Liver (tissue), 9 donors: Measurements from ENCODE around the gene CSNK1E. TPM values are rescaled to one million over a fixed set of nuclear protein-coding genes. Genes with fewer than 3 reads are reported as not detected.

ENCODE experiments used
- DNase-seq: peaks from one replicate; pipeline ENCODE4 v3.0.0-alpha.2; 2017; ENCODE audit warnings: low spot score
- H3K27ac ChIP-seq, 2 donors: one replicate each; pipeline ENCODE4 v1.7.0; 2013; ENCODE audit warnings: inconsistent platforms in 2 of 2, low read length in 2 of 2, control low read depth in 1 of 2, low read depth in 1 of 2, mild to moderate bottlenecking in 1 of 2
- H3K27me3 ChIP-seq, 4 donors: one replicate each; pipeline versions ENCODE4 v1.6.1 to v1.7.0; 2013; ENCODE audit warnings: low read length in 3 of 4, inconsistent platforms in 1 of 4, mild to moderate bottlenecking in 1 of 4, moderate library complexity in 1 of 4; ENCODE audit not compliant: control insufficient read depth in 4 of 4, insufficient read depth in 4 of 4
- H3K36me3 ChIP-seq, 4 donors: one replicate each; pipeline versions ENCODE4 v1.6.1 to v1.7.0; 2013; ENCODE audit warnings: low read length in 3 of 4, mild to moderate bottlenecking in 3 of 4, low read depth in 1 of 4, moderate library complexity in 1 of 4; ENCODE audit not compliant: control insufficient read depth in 4 of 4, insufficient read depth in 3 of 4
- H3K4me1 ChIP-seq, 4 donors: one replicate each; pipeline versions ENCODE4 v1.6.1 to v1.7.0; 2013; ENCODE audit warnings: low read length in 3 of 4, mild to moderate bottlenecking in 3 of 4, moderate library complexity in 1 of 4; ENCODE audit not compliant: control insufficient read depth in 4 of 4, insufficient read depth in 4 of 4
- H3K4me3 ChIP-seq, 3 donors: one replicate each; pipeline versions ENCODE4 v1.6.1 to v1.7.0; 2013; ENCODE audit warnings: low read length in 3 of 3, control low read depth in 1 of 3, low read depth in 1 of 3, mild to moderate bottlenecking in 1 of 3
- H3K9ac ChIP-seq, 2 donors: one replicate each; pipeline ENCODE4 v1.7.0; 2013; ENCODE audit warnings: low read length in 2 of 2, mild to moderate bottlenecking in 2 of 2, moderate library complexity in 2 of 2, control low read depth in 1 of 2, low read depth in 1 of 2
- H3K9me3 ChIP-seq, 4 donors: one replicate each; pipeline versions ENCODE4 v1.6.1 to v1.7.0; 2013; ENCODE audit warnings: low read length in 3 of 4; ENCODE audit not compliant: control insufficient read depth in 4 of 4
- EGR1 ChIP-seq, 2 donors: IDR thresholded peaks; 2 replicates each; pipeline ENCODE4 v1.6.1; 2016 to 2018; ENCODE audit warnings: antibody characterized with exemption in 2 of 2, low read depth in 2 of 2
- FOXA1 ChIP-seq: IDR thresholded peaks from 2 replicates; pipeline ENCODE4 v1.6.1; 2016; ENCODE audit warnings: antibody characterized with exemption
- FOXA2 ChIP-seq: IDR thresholded peaks from 2 replicates; pipeline ENCODE4 v1.6.1; 2016; ENCODE audit warnings: antibody characterized with exemption
- GABPA ChIP-seq, 2 donors: IDR thresholded peaks in 1 of 2; conservative IDR thresholded peaks in 1 of 2; 2 replicates each; pipeline ENCODE4 v1.6.1; 2016; ENCODE audit warnings: antibody characterized with exemption in 2 of 2, mild to moderate bottlenecking in 1 of 2, moderate library complexity in 1 of 2
- HNF4A ChIP-seq, 2 donors: conservative IDR thresholded peaks; 2 replicates each; pipeline ENCODE4 v1.6.1; 2016; ENCODE audit warnings: antibody characterized with exemption in 2 of 2, mild to moderate bottlenecking in 2 of 2
- HNF4G ChIP-seq: IDR thresholded peaks from 2 replicates; pipeline ENCODE4 v1.6.1; 2016; ENCODE audit warnings: antibody characterized with exemption
- JUND ChIP-seq, 2 donors: IDR thresholded peaks; 2 replicates each; pipeline ENCODE4 v1.6.1; 2016; ENCODE audit warnings: antibody characterized with exemption in 2 of 2
- NR2F2 ChIP-seq: IDR thresholded peaks from 2 replicates; pipeline ENCODE4 v1.6.1; 2016; ENCODE audit warnings: antibody characterized with exemption
- RAD21 ChIP-seq, 2 donors: IDR thresholded peaks; 2 replicates each; pipeline ENCODE4 v1.6.1; 2016; ENCODE audit warnings: antibody characterized with exemption in 2 of 2, mild to moderate bottlenecking in 2 of 2
- RXRA ChIP-seq, 2 donors: IDR thresholded peaks; 2 replicates each; pipeline ENCODE4 v1.6.1; 2017 to 2018; ENCODE audit warnings: antibody characterized with exemption in 2 of 2, mild to moderate bottlenecking in 1 of 2
- SP1 ChIP-seq: IDR thresholded peaks from 2 replicates; pipeline ENCODE4 v1.6.1; 2018; ENCODE audit warnings: antibody characterized with exemption, mild to moderate bottlenecking
- TAF1 ChIP-seq: conservative IDR thresholded peaks from 2 replicates; pipeline ENCODE4 v1.6.1; 2016; ENCODE audit warnings: antibody characterized with exemption, mild to moderate bottlenecking
- YY1 ChIP-seq: IDR thresholded peaks from 2 replicates; pipeline ENCODE4 v1.6.1; 2016; ENCODE audit warnings: antibody characterized with exemption, mild to moderate bottlenecking
- WGBS: extraction: QIAGEN DNeasy Blood & Tissue Kit; methylation state at CpG from one replicate; pipeline ENCODE4 v1.1.7; 2013; 5-methylcytosine and 5-hydroxymethylcytosine counted together
- polyA plus RNA-seq, 2 donors: library from polyadenylated mRNA; stranded (reverse) in 1 of 2; unstranded in 1 of 2; fragments of 200-250 nt in 1 of 2; fragments of >200 nt in 1 of 2; fragmentation: Nextera tagmentation in 1 of 2; extraction: Ambion mirVana in 1 of 2; gene quantifications; one replicate each; pipeline versions ENCODE4 v1.2.1 to v1.2.3, GENCODE V29; 2013 to 2015
- total RNA-seq, 2 donors: library from RNA; depleted of rRNA; stranded (reverse); fragments of >200 nt; gene quantifications; one replicate each; pipeline ENCODE4 v1.2.3, GENCODE V29; 2014
- TF ChIP-seq, protein P1 (sequence below): IDR thresholded peaks from 2 replicates; pipeline ENCODE4 v1.6.1; 2016; ENCODE audit warnings: antibody characterized with exemption
- TF ChIP-seq, protein P2 (sequence below): IDR thresholded peaks from 2 replicates; pipeline ENCODE4 v1.6.1; 2016; ENCODE audit warnings: antibody characterized with exemption, mild to moderate bottlenecking
- TF ChIP-seq, protein P3 (sequence below): IDR thresholded peaks from 2 replicates; pipeline ENCODE4 v1.6.1; 2016; ENCODE audit warnings: antibody characterized with exemption
- TF ChIP-seq, protein P4 (sequence below): fragments of 150-350 bp; IDR thresholded peaks from 2 replicates; pipeline ENCODE4 v1.5.1; 2017; ENCODE audit warnings: improper control_type of control experiment, low read depth, low read length; ENCODE audit not compliant: missing input control
- TF ChIP-seq, protein P5 (sequence below): IDR thresholded peaks from 2 replicates; pipeline ENCODE4 v1.6.1; 2016; ENCODE audit warnings: antibody characterized with exemption
- donor health status: healthy.
- donor health status: healthy.
- donor health status: healthy.
- donor health status: healthy.
- donor health status: healthy.

CSNK1E gene
- total and polyA plus RNA-seq, 4 donors: 8.4 to 27.4 (median 13.7) TPM

DNA sequence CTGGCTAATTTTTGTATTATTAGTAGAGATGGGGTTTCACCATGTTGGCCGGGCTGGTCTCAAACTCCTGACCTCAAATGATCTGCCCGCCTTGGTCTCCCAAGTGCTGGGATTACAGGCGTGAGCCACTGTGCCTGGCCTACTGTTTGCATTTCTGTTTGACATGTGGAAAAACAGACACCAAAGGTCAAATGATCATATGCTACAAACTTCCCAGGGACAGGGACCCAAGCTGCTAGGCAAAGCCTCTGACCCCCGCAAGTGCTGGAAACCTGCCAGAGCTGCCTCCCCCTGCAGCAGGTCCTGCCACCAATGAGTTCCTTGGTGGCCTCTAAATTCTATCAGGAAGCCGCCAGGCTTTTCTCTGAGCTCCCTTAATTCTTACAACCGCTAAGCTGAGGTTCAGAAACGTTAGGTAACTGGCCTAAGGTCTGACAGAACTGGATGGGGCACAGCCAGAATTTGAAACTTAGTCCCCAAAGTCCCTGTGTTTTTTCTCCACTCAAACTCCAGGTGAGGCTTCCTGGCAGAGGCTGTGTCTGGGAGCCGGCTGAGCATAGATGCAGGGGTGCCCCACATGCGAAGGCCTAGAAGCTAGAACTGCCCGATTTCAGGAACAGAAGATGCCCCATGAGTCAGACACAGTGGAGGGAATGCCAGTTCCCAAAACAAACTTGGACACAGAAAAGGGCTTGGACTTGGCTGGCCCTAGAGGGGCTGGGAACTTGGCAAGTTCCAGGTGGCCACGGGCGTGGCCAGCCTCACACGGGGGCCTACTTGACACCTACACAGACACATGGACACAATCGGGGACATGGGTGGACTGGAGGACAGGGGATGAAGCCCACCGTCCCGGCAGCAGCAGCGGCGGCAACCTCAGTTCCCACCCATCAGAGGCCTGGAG, 7.4 kb downstream of the CSNK1E start:
- Histone ChIP-seq H3K4me1 (peaks cover 17 to 31% (median 20%) of the 10 kb centered on the region in 4 donors), H3K4me3 (no peak overlapping the region), H3K9ac (peak overlapping the region; percentile 28 to 58), H3K36me3 (peaks cover 0 to 3% (median 1%) of the 10 kb centered on the region in 4 donors), H3K27me3 (no peaks in the 10 kb centered on the region), H3K27ac (peak overlapping the region; percentile 80 to 90), H3K9me3 (no peaks in the 10 kb centered on the region)
- peak; percentile 70 for DNase-seq
- WGBS: 48% methylated on average over 18 of the region's 18 CpGs
- TF ChIP-seq SP1: peak; percentile 86
- TF ChIP-seq, protein P1, sequence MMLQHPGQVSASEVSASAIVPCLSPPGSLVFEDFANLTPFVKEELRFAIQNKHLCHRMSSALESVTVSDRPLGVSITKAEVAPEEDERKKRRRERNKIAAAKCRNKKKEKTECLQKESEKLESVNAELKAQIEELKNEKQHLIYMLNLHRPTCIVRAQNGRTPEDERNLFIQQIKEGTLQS: no peak
- TF ChIP-seq RXRA (IDR thresholded peaks at IDR 0.05): peak; percentile 86 to 96
- peak; percentile 45 for TF ChIP-seq YY1
- peak; percentile 34 to 72 for TF ChIP-seq JUND (IDR thresholded peaks at IDR 0.05)
- peak in 1 of 2 donors; percentile 67 for TF ChIP-seq EGR1 (IDR thresholded peaks at IDR 0.05; ENCODE audit: low read depth in 2 of 2)
- TF ChIP-seq, protein P2, sequence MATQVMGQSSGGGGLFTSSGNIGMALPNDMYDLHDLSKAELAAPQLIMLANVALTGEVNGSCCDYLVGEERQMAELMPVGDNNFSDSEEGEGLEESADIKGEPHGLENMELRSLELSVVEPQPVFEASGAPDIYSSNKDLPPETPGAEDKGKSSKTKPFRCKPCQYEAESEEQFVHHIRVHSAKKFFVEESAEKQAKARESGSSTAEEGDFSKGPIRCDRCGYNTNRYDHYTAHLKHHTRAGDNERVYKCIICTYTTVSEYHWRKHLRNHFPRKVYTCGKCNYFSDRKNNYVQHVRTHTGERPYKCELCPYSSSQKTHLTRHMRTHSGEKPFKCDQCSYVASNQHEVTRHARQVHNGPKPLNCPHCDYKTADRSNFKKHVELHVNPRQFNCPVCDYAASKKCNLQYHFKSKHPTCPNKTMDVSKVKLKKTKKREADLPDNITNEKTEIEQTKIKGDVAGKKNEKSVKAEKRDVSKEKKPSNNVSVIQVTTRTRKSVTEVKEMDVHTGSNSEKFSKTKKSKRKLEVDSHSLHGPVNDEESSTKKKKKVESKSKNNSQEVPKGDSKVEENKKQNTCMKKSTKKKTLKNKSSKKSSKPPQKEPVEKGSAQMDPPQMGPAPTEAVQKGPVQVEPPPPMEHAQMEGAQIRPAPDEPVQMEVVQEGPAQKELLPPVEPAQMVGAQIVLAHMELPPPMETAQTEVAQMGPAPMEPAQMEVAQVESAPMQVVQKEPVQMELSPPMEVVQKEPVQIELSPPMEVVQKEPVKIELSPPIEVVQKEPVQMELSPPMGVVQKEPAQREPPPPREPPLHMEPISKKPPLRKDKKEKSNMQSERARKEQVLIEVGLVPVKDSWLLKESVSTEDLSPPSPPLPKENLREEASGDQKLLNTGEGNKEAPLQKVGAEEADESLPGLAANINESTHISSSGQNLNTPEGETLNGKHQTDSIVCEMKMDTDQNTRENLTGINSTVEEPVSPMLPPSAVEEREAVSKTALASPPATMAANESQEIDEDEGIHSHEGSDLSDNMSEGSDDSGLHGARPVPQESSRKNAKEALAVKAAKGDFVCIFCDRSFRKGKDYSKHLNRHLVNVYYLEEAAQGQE: peak; percentile 44
- TF ChIP-seq, protein P3, sequence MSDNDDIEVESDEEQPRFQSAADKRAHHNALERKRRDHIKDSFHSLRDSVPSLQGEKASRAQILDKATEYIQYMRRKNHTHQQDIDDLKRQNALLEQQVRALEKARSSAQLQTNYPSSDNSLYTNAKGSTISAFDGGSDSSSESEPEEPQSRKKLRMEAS: peak; percentile 76
- peak; percentile 78 to 84 for TF ChIP-seq HNF4A (conservative IDR thresholded peaks at IDR 0.05)
- peak; percentile 37 for TF ChIP-seq TAF1
- TF ChIP-seq RAD21 (IDR thresholded peaks at IDR 0.05): peak in 1 of 2 donors; percentile 36
- TF ChIP-seq GABPA (IDR thresholded peaks at IDR 0.05 in 1 of 2, conservative IDR thresholded peaks at IDR 0.05 in 1 of 2): peak in 1 of 2 donors; percentile 23
- TF ChIP-seq, protein P4, sequence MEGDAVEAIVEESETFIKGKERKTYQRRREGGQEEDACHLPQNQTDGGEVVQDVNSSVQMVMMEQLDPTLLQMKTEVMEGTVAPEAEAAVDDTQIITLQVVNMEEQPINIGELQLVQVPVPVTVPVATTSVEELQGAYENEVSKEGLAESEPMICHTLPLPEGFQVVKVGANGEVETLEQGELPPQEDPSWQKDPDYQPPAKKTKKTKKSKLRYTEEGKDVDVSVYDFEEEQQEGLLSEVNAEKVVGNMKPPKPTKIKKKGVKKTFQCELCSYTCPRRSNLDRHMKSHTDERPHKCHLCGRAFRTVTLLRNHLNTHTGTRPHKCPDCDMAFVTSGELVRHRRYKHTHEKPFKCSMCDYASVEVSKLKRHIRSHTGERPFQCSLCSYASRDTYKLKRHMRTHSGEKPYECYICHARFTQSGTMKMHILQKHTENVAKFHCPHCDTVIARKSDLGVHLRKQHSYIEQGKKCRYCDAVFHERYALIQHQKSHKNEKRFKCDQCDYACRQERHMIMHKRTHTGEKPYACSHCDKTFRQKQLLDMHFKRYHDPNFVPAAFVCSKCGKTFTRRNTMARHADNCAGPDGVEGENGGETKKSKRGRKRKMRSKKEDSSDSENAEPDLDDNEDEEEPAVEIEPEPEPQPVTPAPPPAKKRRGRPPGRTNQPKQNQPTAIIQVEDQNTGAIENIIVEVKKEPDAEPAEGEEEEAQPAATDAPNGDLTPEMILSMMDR: no peak
- TF ChIP-seq NR2F2: peak; percentile 94
- peak; percentile 47 for TF ChIP-seq FOXA2
- peak; percentile 77 for TF ChIP-seq HNF4G
- TF ChIP-seq, protein P5, sequence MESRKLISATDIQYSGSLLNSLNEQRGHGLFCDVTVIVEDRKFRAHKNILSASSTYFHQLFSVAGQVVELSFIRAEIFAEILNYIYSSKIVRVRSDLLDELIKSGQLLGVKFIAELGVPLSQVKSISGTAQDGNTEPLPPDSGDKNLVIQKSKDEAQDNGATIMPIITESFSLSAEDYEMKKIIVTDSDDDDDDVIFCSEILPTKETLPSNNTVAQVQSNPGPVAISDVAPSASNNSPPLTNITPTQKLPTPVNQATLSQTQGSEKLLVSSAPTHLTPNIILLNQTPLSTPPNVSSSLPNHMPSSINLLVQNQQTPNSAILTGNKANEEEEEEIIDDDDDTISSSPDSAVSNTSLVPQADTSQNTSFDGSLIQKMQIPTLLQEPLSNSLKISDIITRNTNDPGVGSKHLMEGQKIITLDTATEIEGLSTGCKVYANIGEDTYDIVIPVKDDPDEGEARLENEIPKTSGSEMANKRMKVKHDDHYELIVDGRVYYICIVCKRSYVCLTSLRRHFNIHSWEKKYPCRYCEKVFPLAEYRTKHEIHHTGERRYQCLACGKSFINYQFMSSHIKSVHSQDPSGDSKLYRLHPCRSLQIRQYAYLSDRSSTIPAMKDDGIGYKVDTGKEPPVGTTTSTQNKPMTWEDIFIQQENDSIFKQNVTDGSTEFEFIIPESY: peak; percentile 44
- no peak for TF ChIP-seq FOXA1
